Measurements from ENCODE around the gene CDON. TPM values are rescaled to one million over a fixed set of nuclear protein-coding genes. Genes with fewer than 3 reads are reported as not detected.

Gene CDON
- polyA plus RNA-seq, 1 of the 3 experiments (the other 2 are of a cell fraction) = 3.7 TPM

- Histone ChIP-seq H3K36me3 (replicated peaks in 1 of 2; ENCODE audit: control insufficient read depth in 1 of 2, insufficient read depth in 2 of 2, low read length in 1 of 2) (peaks cover 0 to 31% of the 10 kb centered on the region in 2 experiments), H3K4me2 (no peak overlapping the region), H3K9ac (no peak overlapping the region), H4K20me1 (ENCODE audit: insufficient read depth) (no peaks in the 10 kb centered on the region), H3K9me2 (no peaks in the 10 kb centered on the region), H3F3A (replicated peaks; ENCODE audit: insufficient read depth) (no peaks in the 10 kb centered on the region), H3K27ac (ENCODE audit: low read depth in 2 of 2, low read length in 1 of 2) (no peak overlapping the region), H3K4me3 (ENCODE audit: low read depth in 2 of 2, low read length in 1 of 2) (no peak overlapping the region), H3K79me2 (ENCODE audit: insufficient read depth) (no peaks in the 10 kb centered on the region), H3K4me1 (ENCODE audit: control insufficient read depth in 1 of 2, insufficient read depth in 2 of 2, low read depth in 1 of 2, low read length in 1 of 2) (no peaks in the 10 kb centered on the region; a peak in 1 of 4 replicates), H3K27me3 (ENCODE audit: insufficient read depth) (no peaks in the 10 kb centered on the region), H3K9me3 (no peaks in the 10 kb centered on the region), H2AFZ (ENCODE audit: low read depth) (no peak overlapping the region)
- DNase-seq = no peak
- ChIA-PET CTCF (no interaction called here), POLR2A (no interaction called here)
- WGBS (ENCODE audit: low lambda C conversion rate) = 97% methylated on average over 8 of the region's 8 CpGs
- no peak for TF ChIP-seq ZBTB33 (IDR thresholded peaks at IDR 0.05; ENCODE audit: borderline replicate concordance, low read depth)
- TF ChIP-seq ELF1 (IDR thresholded peaks at IDR 0.05) = no peak
- TF ChIP-seq EZH2phosphoT487 (IDR thresholded peaks at IDR 0.05; ENCODE audit: borderline replicate concordance, low read depth) = no peak
- no peak for TF ChIP-seq GABPA (IDR thresholded peaks at IDR 0.05; ENCODE audit: low read depth)
- no peak for TF ChIP-seq MAX (IDR thresholded peaks at IDR 0.05; ENCODE audit: low read depth)
- TF ChIP-seq POLR2AphosphoS5 (IDR thresholded peaks at IDR 0.05; ENCODE audit: low read depth, low read length) = no peak
- TF ChIP-seq GATA2 (CRISPR knock-in tag; IDR thresholded peaks at IDR 0.05) = no peak
- no peak for TF ChIP-seq JUND (IDR thresholded peaks at IDR 0.05)
Measured at GRCh38 chr11:125980436-125980835, 82.2 kb downstream of the CDON start.

GRCh38 chr11:125979511-125979910 lies 83.2 kb downstream of the CDON start:
- 82% methylated on average over 3 of the region's 3 CpGs for WGBS (ENCODE audit: low lambda C conversion rate)
- no peaks in the 10 kb centered on the region for H3K9me3 ChIP-seq
- no peaks in the 10 kb centered on the region for H3K79me2 ChIP-seq (ENCODE audit: insufficient read depth)
- no peak overlapping the region for H3K4me2 ChIP-seq
- H3K27ac ChIP-seq (ENCODE audit: low read depth in 2 of 2, low read length in 1 of 2) = no peak overlapping the region
- H3K9me2 ChIP-seq = no peaks in the 10 kb centered on the region
- TF ChIP-seq PBX3 (IDR thresholded peaks at IDR 0.05) = no peak
- no peak for TF ChIP-seq POLR2AphosphoS5 (IDR thresholded peaks at IDR 0.05; ENCODE audit: low read depth, low read length)
- TF ChIP-seq REST (IDR thresholded peaks at IDR 0.05; ENCODE audit: low read depth, low read length) = no peak
- TF ChIP-seq FOXM1 (IDR thresholded peaks at IDR 0.05; ENCODE audit: low read depth) = no peak
- no peak for TF ChIP-seq TEAD4 (IDR thresholded peaks at IDR 0.05; ENCODE audit: borderline replicate concordance, insufficient read depth)
- TF ChIP-seq SMC3 (IDR thresholded peaks at IDR 0.05; ENCODE audit: low read depth, low read length) = no peak
- no peak for TF ChIP-seq GATA2 (CRISPR knock-in tag; IDR thresholded peaks at IDR 0.05)
- no peak for TF ChIP-seq MXI1 (IDR thresholded peaks at IDR 0.05; ENCODE audit: low read depth, low read length)
- TF ChIP-seq SIN3A (IDR thresholded peaks at IDR 0.05; ENCODE audit: borderline replicate concordance, low read depth, low read length) = no peak
- TF ChIP-seq RFX5 (IDR thresholded peaks at IDR 0.05; ENCODE audit: low read length) = no peak
- TF ChIP-seq MAX (IDR thresholded peaks at IDR 0.05; ENCODE audit: low read depth) = no peak
- TF ChIP-seq RCOR1 (IDR thresholded peaks at IDR 0.05; ENCODE audit: low read length) = no peak
- no peak for TF ChIP-seq USF2 (IDR thresholded peaks at IDR 0.05; ENCODE audit: borderline replicate concordance, low read depth, low read length)
- no peak for TF ChIP-seq RXRA (IDR thresholded peaks at IDR 0.05; ENCODE audit: borderline replicate concordance, low read depth)
- H3K4me3 ChIP-seq (ENCODE audit: low read depth in 2 of 2, low read length in 1 of 2) = no peak overlapping the region
- peaks cover 0 to 31% of the 10 kb centered on the region in 2 experiments for H3K36me3 ChIP-seq (replicated peaks in 1 of 2; ENCODE audit: control insufficient read depth in 1 of 2, insufficient read depth in 2 of 2, low read length in 1 of 2)
- no peaks in the 10 kb centered on the region for H4K20me1 ChIP-seq (ENCODE audit: insufficient read depth)
- ChIA-PET CTCF (no interaction called here), POLR2A (no interaction called here)
- DNase-seq = no peak
- H2AFZ ChIP-seq (ENCODE audit: low read depth) = no peak overlapping the region
- H3K27me3 ChIP-seq (ENCODE audit: insufficient read depth) = no peaks in the 10 kb centered on the region
- H3K9ac ChIP-seq = no peak overlapping the region
- no peaks in the 10 kb centered on the region for H3F3A ChIP-seq (replicated peaks; ENCODE audit: insufficient read depth)
- H3K4me1 ChIP-seq (ENCODE audit: control insufficient read depth in 1 of 2, insufficient read depth in 2 of 2, low read depth in 1 of 2, low read length in 1 of 2) = no peaks in the 10 kb centered on the region; a peak in 1 of 4 replicates
